BE2C (cell line): Measurements from ENCODE around the gene CNKSR3.
"Not testable (repeated sequence)": the region's sequence is repeated elsewhere in the genome, so short reads cannot be mapped to it uniquely, and the experiment has no call there.

ENCODE experiments used
- DNase-seq: peaks from one replicate; pipeline ENCODE4 v3.0.0-alpha.2; 2020
- H3K27me3 ChIP-seq: fragments of 250-450 bp; sonication (Bioruptor Pico); 2 replicates; pipeline ENCODE4 v1.5.1; 2020; ENCODE audit warnings: mild to moderate bottlenecking
- H3K36me3 ChIP-seq: fragments of 250-450 bp; sonication (Bioruptor Pico); 2 replicates; pipeline ENCODE4 v1.5.1; 2020; ENCODE audit warnings: mild to moderate bottlenecking
- H3K4me1 ChIP-seq: fragments of 250-450 bp; sonication (Bioruptor Pico); 2 replicates; pipeline ENCODE4 v1.5.1; 2020
- H3K4me3 ChIP-seq: 2 replicates; pipeline ENCODE4 v1.5.1; 2011; ENCODE audit warnings: low read depth, low read length
- H3K9me3 ChIP-seq: fragments of 250-450 bp; sonication (Bioruptor Pico); 2 replicates; pipeline ENCODE4 v1.5.1; 2020
- CTCF ChIP-seq: IDR thresholded peaks from 2 replicates; pipeline ENCODE4 v1.5.1; 2012; ENCODE audit warnings: mild to moderate bottlenecking, low read depth, low read length

CNKSR3 gene

GRCh38 chr6:154522576-154522975, 12.1 kb upstream of the CNKSR3 start:
- H3K36me3 ChIP-seq = no peaks in the 10 kb centered on the region
- TF ChIP-seq CTCF = no peak
- no peak for DNase-seq

GRCh38 chr6:154521412-154521811, 10.9 kb upstream of the CNKSR3 start:
- Histone ChIP-seq H3K4me3 (no peak overlapping the region), H3K9me3 (no peaks in the 10 kb centered on the region), H3K27me3 (no peaks in the 10 kb centered on the region), H3K36me3 (no peaks in the 10 kb centered on the region), H3K4me1 (no peaks in the 10 kb centered on the region)
- DNase-seq = no peak
- no peak for TF ChIP-seq CTCF

More at GRCh38 chr6:154522576-154522975, 12.1 kb upstream of the CNKSR3 start:
- Histone ChIP-seq H3K9me3 (no peaks in the 10 kb centered on the region), H3K4me3 (no peak overlapping the region), H3K4me1 (no peaks in the 10 kb centered on the region), H3K27me3 (no peaks in the 10 kb centered on the region)

GRCh38 chr6:154520280-154520679, 9.8 kb upstream of the CNKSR3 start:
- no peak overlapping the region for H3K4me3 ChIP-seq
- TF ChIP-seq CTCF = no peak
- H3K36me3 ChIP-seq = no peaks in the 10 kb centered on the region
- no peaks in the 10 kb centered on the region for H3K27me3 ChIP-seq
- H3K9me3 ChIP-seq = no peaks in the 10 kb centered on the region
- DNase-seq = no peak
- H3K4me1 ChIP-seq = no peaks in the 10 kb centered on the region

GRCh38 chr6:154518396-154518795, 7.9 kb upstream of the CNKSR3 start:
- Histone ChIP-seq H3K36me3 (no peaks in the 10 kb centered on the region), H3K4me3 (no peak overlapping the region), H3K27me3 (no peaks in the 10 kb centered on the region), H3K9me3 (no peaks in the 10 kb centered on the region), H3K4me1 (no peaks in the 10 kb centered on the region)
- no peak for DNase-seq
- no peak for TF ChIP-seq CTCF

DNA sequence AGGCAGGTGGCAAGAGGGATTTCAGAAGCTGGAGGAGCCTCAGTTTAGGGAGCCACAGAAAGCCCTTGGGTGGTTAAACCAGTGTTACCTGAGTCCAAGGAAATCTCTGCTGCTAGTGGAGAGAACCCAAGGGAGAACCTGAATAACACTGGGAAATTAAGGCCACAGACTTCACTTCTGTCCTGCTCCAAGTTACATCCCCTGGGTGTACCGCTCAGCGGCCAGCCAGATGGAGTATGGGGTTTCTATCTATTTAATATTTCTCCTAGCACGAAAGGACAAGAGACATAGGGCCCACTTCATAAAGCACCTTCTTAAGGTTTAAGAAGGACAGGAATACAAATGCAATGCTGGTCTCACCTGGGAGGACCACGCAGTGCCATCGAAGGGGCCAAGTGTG, 5.8 kb upstream of the CNKSR3 start:
- TF ChIP-seq CTCF = no peak
- H3K4me1 ChIP-seq = no peaks in the 10 kb centered on the region
- DNase-seq = no peak
- H3K36me3 ChIP-seq = no peaks in the 10 kb centered on the region
- H3K27me3 ChIP-seq = no peaks in the 10 kb centered on the region
- H3K4me3 ChIP-seq = no peak overlapping the region
- H3K9me3 ChIP-seq = no peaks in the 10 kb centered on the region

DNA sequence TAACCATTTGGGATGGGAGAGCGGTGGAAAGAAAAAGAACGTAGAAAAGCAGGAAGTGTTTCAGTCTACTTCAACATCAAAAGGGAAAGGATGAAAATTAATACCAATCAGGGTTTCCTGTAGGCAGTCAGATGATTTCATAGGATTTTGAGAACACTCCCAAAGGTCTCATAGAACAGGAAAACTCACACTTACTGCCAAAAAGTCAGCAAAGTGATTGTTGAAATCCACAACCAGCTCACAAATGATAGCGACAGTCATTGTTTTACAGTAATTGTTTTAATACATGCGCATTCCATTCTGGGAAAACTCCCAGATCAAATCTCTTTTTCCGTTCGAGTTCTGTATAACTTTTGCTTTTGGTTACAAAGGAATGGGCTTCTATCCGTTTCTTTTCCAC, 5.3 kb upstream of the CNKSR3 start:
- DNase-seq = no peak
- no peak for TF ChIP-seq CTCF
- H3K4me1 ChIP-seq = no peaks in the 10 kb centered on the region
- no peaks in the 10 kb centered on the region for H3K9me3 ChIP-seq
- no peaks in the 10 kb centered on the region for H3K27me3 ChIP-seq
- H3K4me3 ChIP-seq = no peak overlapping the region
- no peaks in the 10 kb centered on the region for H3K36me3 ChIP-seq

DNA sequence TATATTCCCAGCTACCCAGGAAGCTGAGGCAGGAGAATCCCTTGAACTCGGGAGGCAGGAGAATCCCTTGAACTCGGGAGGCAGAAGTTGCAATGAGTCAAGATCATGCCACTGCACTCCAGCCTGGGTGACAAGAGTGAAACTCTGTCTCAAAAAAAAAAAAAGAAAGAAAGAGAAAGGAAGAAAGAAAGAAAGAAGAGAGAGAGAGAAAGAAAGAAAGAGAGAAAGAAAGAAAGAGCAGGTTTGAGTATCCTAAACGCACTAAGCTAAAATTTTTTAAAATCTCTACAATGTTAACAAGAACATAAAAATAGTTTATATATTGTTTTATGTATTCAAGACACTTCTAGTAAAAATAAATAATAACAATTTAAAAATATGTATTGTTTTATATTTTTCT, 4.6 kb upstream of the CNKSR3 start:
- not testable (repeated sequence) for H3K36me3 ChIP-seq, DNase-seq, H3K9me3 ChIP-seq, H3K4me3 ChIP-seq, H3K27me3 ChIP-seq, H3K4me1 ChIP-seq
